Stimulated activated CD8-positive, alpha-beta memory T cell treated with anti-CD3 and anti-CD28 coated beads, Interleukin-4, amount 100 ng/mL, for 48 hours (primary cell): ENCODE measurements around the gene PXDC1.
A peak's percentile ranks its signal among the peaks of the same experiment; 100 is the strongest.

Experiments used
- DNase-seq: peaks from one replicate; pipeline ENCODE4 v3.0.0-alpha.2; 2020

The PXDC1 gene

GRCh38 chr6:3751077-3751729, at the start of gene PXDC1:
TSS of gene PXDC1 (minus strand) at chr6:3751713. CDS start at chr6:3751531, 182 bp downstream.
- peak; percentile 39 for DNase-seq

GRCh38 chr6:3800850-3801591, 49.5 kb upstream of the PXDC1 start:
- DNase-seq, result no peak

GRCh38 chr6:3799719-3800118, 48.2 kb upstream of the PXDC1 start:
- no peak for DNase-seq

- no peak for DNase-seq
These were observed 46.8 kb upstream of the PXDC1 start for GRCh38 chr6:3798055-3798919.

GRCh38 chr6:3797231-3798054, 45.9 kb upstream of the PXDC1 start:
- no peak for DNase-seq

- DNase-seq, result no peak
These were observed 45.2 kb upstream of the PXDC1 start for GRCh38 chr6:3796719-3797041.

GRCh38 chr6:3795836-3796718, 44.6 kb upstream of the PXDC1 start:
- no peak for DNase-seq

- no peak for DNase-seq
These were observed 42.6 kb upstream of the PXDC1 start for GRCh38 chr6:3794092-3794491.

- DNase-seq, result no peak
These were observed 42.0 kb upstream of the PXDC1 start for GRCh38 chr6:3793545-3793944.

GRCh38 chr6:3791526-3792203, 40.2 kb upstream of the PXDC1 start:
- DNase-seq, result no peak

- DNase-seq, result no peak
These were observed 38.5 kb upstream of the PXDC1 start for GRCh38 chr6:3789896-3790558.

- no peak for DNase-seq
These were observed 37.7 kb upstream of the PXDC1 start for GRCh38 chr6:3789018-3789895.

GRCh38 chr6:3788408-3789017, 37.0 kb upstream of the PXDC1 start:
- DNase-seq, result no peak

- no peak for DNase-seq
These were observed 34.6 kb upstream of the PXDC1 start for GRCh38 chr6:3786141-3786540.

- no peak for DNase-seq
These were observed 34.2 kb upstream of the PXDC1 start for GRCh38 chr6:3785745-3786098.

- no peak for DNase-seq
These were observed 33.6 kb upstream of the PXDC1 start for GRCh38 chr6:3784885-3785744.

GRCh38 chr6:3784423-3784822, 32.9 kb upstream of the PXDC1 start:
- no peak for DNase-seq
